T47D (cell line): ENCODE data around the gene SLCO2A1.

Experiments
- DNase-seq, 2 experiments: peaks; one replicate each; pipeline versions ENCODE4 v3.0.0 to v3.0.0-alpha.2; 2011 to 2012; ENCODE audit warnings: low read depth in 1 of 2, low spot score in 1 of 2
- JUND ChIP-seq: IDR thresholded peaks from 2 replicates; pipeline ENCODE4 v1.6.1; 2012; ENCODE audit warnings: low read depth
- in situ Hi-C: cut with HindIII; loops from 2 replicates; pipeline ENCODE4 v1.10.0; 2016; ENCODE audit warnings: low sequenced_read_pairs, low pct_unique_long_range_greater_than_20kb

Gene SLCO2A1

DNA sequence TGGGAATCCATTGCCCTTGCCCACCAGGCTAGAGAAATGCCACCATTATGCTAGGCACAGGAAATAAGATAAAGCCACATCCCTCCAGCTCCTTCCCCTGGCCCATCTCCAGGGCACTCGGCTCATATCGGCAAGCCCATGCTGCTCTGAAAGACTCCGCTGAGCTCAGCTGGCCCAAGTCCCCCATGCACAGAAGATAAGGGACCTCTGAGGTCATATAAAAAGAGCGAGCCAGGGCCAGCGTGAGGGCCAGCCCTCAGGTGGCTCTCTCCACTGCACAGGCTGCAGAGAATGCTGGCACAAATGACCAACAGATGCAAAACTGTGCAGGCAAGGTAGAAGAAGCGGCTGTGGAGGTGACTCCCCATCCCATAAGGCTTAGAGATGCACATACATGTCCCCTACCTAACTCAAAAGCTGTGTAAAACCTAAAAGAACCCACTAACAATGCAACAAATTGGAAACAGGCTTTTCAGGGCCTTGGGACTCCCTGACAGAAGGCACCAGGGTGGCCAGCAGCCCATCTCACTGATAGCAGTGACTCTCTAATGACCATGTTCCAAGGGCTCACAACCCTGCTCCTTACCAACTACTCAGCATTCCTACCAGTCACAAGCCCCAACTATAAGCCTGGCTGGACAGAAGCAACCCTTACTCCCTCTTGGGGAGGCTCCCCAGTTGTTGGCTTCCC is 137.0 kb downstream of the SLCO2A1 start:
- no peak for DNase-seq
- in situ Hi-C loops, result no loop called here
- no peak for TF ChIP-seq JUND

DNA sequence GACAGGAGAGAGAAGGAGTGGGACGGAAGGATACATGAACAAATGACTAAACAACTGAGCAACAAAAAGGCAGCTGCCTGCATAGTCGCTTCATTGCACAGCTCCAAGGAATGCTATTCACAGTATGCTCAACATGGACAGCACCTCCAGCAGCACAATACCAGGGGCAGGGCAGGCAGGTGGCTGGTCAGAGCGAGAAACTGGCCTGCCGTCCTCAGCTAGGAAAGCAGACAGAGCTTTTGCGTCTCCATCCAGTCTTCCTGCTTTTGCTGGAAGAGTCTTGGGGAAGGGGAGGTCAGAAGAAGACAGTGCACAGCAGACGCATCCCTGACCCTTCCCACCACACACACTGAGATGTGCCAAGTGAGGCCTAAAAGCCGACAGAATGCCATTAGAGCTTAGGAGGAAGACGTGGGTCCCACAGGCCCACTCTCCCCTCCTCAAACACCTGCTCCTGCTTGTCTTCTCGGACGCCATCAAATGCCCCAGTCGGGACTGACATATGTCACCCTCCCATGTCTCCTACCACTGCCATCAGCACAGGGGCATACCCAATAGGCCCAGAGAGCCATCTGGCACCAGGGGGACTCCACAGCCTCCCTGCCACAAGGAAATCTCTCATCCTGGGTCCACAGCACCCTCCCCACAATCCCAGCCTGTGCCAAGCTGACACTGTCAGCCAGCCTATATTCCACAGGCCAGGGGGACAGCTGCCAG is 137.9 kb downstream of the SLCO2A1 start:
- in situ Hi-C loops, result no loop called here
- no peak for TF ChIP-seq JUND
- DNase-seq, result no peak

DNA sequence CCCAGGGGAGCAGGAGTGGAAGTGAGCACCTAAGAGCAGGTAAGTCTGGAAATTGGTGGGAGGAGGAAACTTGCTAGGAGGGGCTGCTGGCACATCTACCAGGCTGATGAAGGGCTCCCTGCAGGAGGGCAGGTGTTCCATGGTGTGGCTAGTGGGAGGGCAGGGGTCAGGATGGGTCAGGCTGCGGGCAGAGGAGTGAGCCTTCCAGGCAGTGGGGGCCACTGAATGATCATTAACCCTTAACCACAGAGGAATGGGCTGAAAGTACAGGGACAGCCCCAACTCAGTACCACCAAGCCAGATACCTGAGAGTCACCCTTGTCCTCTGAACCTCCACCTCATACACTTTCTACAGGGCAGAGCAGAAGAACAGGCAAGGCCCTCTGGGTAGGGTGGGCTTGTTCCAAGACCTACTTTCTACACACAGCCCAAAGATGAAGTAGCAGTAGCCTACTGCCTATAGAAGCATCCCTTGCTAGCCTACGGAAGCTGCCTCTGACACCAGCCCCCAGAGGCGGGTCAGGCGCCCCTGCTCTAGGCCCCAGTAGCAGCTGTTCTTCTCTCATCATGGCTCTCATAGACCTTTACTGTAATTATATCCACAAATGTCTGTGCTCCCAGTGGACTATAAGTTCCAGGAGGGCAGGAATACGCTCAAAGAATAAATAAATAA is 138.6 kb downstream of the SLCO2A1 start:
- in situ Hi-C loops, result no loop called here
- no peak for TF ChIP-seq JUND

DNA sequence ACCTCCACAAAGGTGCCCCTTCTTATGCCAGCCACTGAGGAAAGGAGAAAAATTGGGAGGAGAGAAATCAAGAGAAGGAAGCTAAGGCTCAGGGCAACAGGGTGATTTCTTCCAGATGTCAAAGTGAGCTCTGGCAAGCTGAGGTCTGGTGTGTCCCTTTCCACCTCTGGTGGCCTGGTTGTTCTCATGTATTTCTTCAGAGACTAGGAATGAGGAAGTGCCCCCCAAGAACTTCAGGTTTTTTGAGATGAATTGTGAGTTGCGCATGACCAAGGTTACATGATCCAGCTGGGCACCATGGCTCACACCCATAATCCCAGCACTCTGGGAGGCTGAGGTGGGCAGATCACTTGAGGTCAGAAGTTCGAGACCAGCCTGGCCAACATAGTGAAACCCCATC is 139.7 kb downstream of the SLCO2A1 start:
- in situ Hi-C loops, result no loop called here
- no peak for DNase-seq

More for the DNA sequence above, 138.6 kb downstream of the SLCO2A1 start:
- DNase-seq, result no peak

DNA sequence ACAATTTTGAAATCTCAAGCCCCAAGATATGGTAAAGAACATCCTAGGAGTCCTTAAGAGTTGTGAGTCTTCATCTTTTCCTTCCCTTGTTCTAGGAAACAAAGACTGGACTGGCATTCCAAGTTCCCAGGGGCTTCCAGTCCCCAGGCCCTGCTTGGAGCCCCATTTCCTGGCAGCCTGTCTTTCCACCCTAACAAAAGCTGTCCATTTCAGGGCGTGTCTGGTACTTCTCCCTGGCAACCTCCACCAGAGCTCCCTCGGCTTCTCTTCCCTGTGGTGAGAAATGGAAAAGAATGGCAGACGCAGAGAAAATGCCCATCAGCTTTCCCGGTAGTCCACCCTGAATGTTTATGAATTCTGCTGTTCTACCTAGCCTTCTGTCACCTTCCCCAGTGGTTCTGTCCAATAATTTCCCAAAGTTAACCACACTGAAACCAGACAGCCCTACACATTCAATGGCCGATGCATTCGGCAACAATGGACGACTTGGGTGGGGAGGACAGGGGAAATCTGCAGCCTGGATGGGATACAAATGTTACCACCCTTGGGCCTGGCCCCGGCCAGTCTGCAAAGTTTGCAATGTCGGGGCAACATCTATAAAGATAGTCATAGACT is 140.9 kb downstream of the SLCO2A1 start:
- TF ChIP-seq JUND, result no peak
- in situ Hi-C loops, result no loop called here
- DNase-seq, result no peak

More for the DNA sequence above, 139.7 kb downstream of the SLCO2A1 start:
- TF ChIP-seq JUND, result no peak

DNA sequence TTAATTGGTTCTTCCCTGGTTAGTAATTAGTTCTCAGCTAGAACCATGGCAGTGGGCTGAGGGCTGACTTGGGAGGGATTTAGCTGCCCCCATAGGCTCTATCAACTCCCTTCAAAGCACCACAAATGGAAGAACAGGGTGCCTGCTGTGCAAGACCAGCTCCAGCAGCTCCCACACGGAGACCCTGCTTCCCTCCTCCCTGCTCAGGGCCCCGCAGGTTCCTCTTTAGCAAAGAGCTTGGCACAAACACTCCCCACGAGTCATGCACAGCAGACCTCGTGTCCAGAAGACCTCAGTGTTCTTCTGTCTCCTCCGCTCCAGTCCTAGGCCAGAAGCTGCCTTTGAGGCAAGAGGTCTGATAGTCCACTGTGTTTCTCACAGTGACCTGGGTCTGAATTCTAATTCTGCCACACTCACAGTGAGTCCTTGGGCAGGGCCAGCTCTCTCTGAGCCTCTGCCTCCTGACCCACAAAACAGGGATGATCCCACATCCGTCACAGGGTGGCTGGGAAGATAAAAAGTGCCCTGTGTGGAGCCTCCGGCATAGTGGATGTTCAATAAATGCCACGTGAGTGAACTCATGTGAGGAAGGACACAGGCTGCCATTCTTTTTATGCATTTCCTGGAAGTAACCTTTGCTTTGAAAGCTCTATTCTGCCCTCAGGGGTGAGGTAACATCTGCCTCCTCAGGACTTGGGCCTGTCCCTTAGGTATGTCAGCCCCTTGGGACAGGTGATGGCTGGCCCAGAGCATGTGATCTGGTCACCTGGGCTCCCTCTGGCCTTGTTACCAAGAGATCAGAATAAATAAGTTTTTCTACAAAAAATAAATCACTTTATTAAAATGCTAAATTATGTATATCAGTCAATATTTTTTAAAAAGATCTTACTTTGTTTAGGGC is 141.7 kb downstream of the SLCO2A1 start:
- in situ Hi-C loops, result no loop called here
- DNase-seq, result no peak
- TF ChIP-seq JUND, result no peak

DNA sequence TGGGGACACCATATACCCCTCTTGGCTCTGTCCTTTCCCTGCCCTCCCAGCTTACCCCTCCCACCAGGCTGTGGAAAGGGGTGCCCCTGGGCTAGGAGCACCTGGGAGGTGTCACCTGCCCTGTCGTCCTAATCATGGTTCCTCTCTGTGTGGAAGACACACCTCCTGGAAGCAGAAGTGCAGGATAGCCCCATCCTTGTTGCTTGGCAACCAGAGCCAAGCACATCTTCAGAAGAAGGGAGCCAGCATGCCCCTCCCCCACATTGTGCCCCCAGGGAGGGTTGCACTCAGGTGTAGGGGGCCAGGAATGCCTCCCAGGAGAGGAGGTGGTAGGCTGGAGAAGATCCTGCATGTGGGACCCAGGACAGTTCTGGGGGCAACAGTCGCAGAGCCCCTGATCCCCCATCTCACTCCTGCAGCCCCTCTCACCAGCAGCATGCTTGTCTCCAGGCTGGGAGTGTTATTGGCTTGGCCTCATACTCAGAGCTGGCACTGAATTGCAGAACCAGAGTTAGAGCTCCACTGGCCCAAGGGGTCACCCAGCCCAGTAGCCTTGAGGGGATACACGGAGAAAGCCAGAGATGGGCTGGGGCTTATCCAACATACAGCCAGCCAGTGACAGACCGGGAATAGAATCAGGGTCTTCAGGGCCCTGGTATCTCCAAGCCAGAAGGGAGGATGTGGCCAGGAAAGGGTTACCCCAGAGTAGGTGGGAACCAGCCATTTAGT is 142.5 kb downstream of the SLCO2A1 start:
- TF ChIP-seq JUND, result no peak
- DNase-seq, result no peak
- in situ Hi-C loops, result no loop called here

DNA sequence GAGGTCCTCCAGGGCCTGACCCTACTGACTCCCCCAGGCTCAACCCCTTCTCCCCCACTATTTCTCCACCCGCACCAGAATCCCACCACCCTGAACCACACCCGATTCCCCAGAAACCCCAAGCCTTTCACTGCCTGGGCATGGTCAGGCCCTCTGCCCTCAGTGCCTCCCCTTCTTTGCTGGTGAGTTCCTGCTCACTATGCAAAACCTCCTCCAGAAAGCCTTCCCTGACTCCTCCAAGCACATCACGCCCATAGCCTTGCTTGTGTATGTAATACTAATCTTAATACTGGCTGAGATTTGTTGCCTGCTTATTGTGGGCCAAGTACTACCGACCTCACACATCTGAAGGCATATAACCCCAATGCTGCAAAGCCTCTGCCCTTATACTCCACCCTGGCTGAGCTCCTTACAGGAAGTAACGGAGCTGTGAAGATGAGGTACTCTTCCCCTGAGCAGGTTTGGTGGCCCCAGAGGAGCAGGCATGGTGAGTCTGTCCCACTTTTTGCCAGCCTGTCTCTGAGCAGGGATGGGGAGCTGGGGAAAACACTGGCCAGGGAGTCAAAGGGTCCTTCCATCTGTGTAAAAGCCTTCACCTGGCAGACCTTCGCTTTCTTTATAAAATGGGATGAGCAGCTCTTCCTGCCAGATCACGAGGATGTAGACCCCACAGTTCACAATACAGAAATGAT is 143.5 kb downstream of the SLCO2A1 start:
- in situ Hi-C loops, result no loop called here
- DNase-seq, result no peak
- no peak for TF ChIP-seq JUND

DNA sequence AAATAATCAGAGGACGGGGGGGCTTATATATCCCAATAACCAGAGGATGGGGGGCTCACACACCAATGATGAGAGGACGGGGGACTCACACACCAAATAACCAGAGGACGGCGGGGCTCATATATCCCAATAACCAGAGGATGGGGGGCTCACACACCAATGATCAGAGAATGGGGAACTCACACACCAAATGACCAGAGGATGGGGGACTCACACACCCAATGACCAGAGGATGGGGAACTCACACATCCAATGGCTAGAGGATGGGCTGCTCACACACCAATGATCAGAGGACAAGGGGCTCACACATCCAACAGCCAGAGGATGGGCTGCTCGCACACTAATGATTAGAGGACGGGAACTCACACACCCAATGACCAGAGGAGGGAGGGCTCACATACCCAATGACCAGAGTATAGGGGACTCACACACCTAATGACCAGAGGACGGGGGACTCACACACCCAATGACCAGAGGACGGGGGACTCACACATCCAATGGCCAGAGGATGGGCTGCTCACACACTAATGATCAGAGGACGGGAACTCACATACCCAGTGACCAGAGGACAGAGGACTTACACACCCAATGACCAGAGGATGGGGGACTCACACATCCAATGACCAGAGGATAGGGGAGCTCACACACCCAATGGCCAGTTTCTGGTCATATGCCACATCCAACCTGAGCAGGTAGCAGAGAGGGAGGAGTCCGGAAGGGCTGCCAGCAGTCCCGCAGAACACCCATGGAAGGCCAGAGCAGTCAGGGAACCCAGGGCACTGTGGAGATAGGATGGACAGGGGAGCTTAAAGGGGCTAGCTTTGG is 144.6 kb downstream of the SLCO2A1 start:
- DNase-seq, result no peak
- in situ Hi-C loops, result no loop called here
- TF ChIP-seq JUND, result no peak
